ENCODE results near the gene GPC6.
"Not testable (repeated sequence)": the region's sequence is repeated elsewhere in the genome, so short reads cannot be mapped to it uniquely, and the experiment has no call there.

GPC6 gene

GRCh38 chr13:94328381-94329041 is 1101.9 kb downstream of the GPC6 start:
- DNase-seq (ENCODE audit: low spot score) = no peak

- no peak for DNase-seq (ENCODE audit: low spot score)
Measured at GRCh38 chr13:94329277-94329676, 1102.7 kb downstream of the GPC6 start.

GRCh38 chr13:94329754-94330551 is 1103.3 kb downstream of the GPC6 start:
- no peak for DNase-seq (ENCODE audit: low spot score)

GRCh38 chr13:94330552-94331071 is 1104.0 kb downstream of the GPC6 start:
- no peak for DNase-seq (ENCODE audit: low spot score)

- no peak for DNase-seq (ENCODE audit: low spot score)
Measured at GRCh38 chr13:94331281-94331680, 1104.7 kb downstream of the GPC6 start.

GRCh38 chr13:94332359-94333096 is 1105.9 kb downstream of the GPC6 start:
- no peak for DNase-seq (ENCODE audit: low spot score)

GRCh38 chr13:94333131-94333820 is 1106.7 kb downstream of the GPC6 start:
- no peak for DNase-seq (ENCODE audit: low spot score)

GRCh38 chr13:94335761-94336526 is 1109.3 kb downstream of the GPC6 start:
- DNase-seq (ENCODE audit: low spot score) = no peak

- no peak for DNase-seq (ENCODE audit: low spot score)
Measured at GRCh38 chr13:94339116-94339687, 1112.6 kb downstream of the GPC6 start.

- DNase-seq (ENCODE audit: low spot score) = no peak
Measured at GRCh38 chr13:94342436-94343242, 1116.0 kb downstream of the GPC6 start.

- DNase-seq (ENCODE audit: low spot score) = no peak
Measured at GRCh38 chr13:94343243-94343585, 1116.6 kb downstream of the GPC6 start.

GRCh38 chr13:94343687-94344086 is 1117.1 kb downstream of the GPC6 start:
- DNase-seq (ENCODE audit: low spot score) = not testable (repeated sequence)

GRCh38 chr13:94344126-94344818 is 1117.7 kb downstream of the GPC6 start:
- DNase-seq (ENCODE audit: low spot score) = no peak

GRCh38 chr13:94345374-94346195 is 1119.0 kb downstream of the GPC6 start:
- DNase-seq (ENCODE audit: low spot score) = no peak

- no peak for DNase-seq (ENCODE audit: low spot score)
Measured at GRCh38 chr13:94346261-94347019, 1119.8 kb downstream of the GPC6 start.

GRCh38 chr13:94351292-94351990 is 1124.8 kb downstream of the GPC6 start:
- DNase-seq (ENCODE audit: low spot score) = no peak

- no peak for DNase-seq (ENCODE audit: low spot score)
Measured at GRCh38 chr13:94352057-94352456, 1125.5 kb downstream of the GPC6 start.

Measured in left forelimb (tissue), 1 donor.